Erythroblast (primary cell): Measurements from ENCODE around the gene SLC25A6.

ENCODE experiments used
- GATA1 ChIP-seq: IDR thresholded peaks from 2 replicates; pipeline ENCODE4 v1.6.1; 2011; ENCODE audit warnings: low read depth, mild to moderate bottlenecking, control low read depth, low read length, moderate library complexity
- POLR2A ChIP-seq: IDR thresholded peaks from 2 replicates; pipeline ENCODE4 v1.6.1; 2011; ENCODE audit warnings: mild to moderate bottlenecking, low read length

DNA sequence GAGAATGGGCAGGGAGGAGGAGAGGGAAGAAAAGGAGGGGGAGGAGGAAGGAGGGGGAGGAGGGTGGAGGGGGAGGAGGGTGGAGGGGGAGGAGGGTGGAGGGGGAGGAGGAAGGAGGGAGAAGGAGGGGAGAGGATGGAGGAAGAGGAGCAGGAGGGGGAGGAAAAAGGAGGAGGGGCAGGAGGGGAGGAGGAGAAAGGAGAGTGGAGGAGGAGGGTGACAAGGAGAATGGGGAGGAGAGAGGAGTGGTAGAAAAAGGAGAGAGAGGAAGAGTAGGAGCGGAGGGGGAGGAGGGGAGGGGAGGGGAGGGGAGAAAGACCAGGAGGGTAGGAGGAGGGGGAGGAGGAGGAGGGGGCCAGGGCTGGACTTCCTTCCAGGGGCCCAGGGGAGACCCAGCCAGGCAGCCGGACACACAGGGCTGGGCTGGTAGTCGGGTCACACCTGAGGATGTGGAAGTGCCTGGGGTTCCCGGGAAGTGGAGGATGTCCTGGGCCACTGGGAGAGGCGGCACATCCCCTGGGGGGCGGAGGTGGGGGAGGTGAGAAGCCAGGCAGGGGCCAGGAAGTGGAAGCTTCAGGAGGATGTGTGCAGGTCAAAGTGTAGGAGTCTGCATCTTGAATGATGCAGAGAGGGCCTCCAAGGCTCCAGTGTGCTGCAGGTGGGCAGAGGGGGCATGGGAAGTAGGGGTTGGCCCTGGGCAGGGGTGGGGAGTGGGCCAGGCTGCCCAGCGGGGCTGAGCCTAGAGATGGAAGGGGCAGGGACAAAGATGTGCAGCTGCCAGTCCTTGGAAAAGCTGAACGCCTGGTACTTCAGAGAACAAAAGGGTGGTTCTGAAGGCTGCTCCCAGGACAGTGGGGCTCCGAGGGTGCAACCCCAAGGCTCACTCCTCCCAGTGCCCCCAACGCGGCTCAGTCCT lies 36.5 kb downstream of the SLC25A6 start:
- TF ChIP-seq POLR2A: no peak
- no peak for TF ChIP-seq GATA1
